ENCODE results near the gene FOSL2.

Gene FOSL2

DNA sequence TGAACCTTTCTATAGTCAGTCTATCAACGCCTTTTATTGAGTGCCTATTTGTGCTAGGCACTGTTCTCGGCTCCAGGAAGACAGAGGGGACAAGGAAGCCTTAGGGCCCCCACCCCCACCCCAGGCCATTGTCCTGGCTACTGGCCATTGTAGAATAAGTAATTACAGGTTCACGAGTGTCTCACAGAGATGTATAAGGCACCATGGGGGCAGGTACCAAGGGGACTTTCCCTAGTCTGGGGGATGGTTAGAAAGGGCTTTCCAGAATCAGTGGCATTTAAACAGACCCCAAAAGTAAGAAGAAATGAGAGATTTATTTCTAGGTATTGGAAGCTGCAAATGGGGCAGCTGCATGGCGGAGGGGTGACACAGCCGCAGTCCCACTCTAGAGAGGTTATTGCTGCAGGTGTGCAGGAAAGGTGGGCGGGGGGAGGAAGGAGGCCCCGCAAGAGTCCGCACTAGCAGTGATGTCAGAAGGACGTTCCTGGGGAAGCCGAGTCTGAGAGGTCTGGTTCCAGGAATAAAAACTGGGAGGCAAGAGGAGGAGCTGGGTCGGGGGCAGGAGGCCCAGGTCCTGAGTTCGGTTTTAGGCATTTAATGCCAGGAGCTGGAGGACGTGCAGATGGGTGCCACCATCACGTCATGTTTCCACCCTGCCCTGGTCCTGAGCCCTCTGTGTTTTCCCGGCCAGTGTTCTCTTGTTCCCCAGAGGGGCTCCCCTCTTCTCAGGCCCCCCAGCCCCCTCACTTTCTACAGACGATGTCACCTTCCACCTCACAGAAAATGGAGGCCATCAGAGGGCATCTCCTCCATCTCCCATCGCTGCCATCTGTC is 30.5 kb downstream of the FOSL2 start:
- no peak for DNase-seq (ENCODE audit: low spot score)

DNA sequence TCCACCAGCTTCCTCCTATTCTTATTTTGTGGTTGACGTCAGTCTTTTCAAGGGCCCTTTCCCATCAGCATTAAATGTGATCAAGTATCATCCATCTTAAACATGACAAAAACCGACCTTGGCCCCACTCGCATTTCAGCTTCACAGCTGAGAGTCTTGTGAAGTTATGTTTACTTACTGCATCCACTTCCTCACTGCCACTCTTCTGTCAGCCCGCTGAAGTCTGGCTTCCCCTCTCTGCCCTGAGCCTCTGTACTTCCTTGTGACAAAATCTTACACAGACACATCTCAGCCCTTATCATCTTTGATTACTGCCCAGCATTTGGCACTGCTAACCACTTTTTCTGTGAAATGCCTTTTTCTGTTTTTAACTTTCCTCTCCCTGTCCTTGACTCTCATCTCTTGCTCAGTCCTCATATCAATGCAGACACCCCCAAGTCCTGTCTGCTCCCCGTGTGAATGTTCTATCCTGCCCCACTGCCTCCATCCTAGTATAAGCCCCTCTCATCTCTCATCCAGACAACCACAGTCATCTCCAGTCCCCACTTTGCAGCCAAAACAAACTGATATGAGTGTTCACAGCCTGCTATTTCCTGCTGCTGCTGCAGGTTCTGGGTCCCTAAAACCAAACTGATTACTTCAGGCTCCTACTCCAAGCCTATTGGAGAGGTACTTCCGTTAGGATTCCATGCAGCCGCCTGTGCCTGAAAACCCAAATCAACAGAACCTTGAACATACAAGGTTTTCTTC is 31.4 kb downstream of the FOSL2 start:
- no peak for DNase-seq (ENCODE audit: low spot score)
- TF ChIP-seq, protein P1, sequence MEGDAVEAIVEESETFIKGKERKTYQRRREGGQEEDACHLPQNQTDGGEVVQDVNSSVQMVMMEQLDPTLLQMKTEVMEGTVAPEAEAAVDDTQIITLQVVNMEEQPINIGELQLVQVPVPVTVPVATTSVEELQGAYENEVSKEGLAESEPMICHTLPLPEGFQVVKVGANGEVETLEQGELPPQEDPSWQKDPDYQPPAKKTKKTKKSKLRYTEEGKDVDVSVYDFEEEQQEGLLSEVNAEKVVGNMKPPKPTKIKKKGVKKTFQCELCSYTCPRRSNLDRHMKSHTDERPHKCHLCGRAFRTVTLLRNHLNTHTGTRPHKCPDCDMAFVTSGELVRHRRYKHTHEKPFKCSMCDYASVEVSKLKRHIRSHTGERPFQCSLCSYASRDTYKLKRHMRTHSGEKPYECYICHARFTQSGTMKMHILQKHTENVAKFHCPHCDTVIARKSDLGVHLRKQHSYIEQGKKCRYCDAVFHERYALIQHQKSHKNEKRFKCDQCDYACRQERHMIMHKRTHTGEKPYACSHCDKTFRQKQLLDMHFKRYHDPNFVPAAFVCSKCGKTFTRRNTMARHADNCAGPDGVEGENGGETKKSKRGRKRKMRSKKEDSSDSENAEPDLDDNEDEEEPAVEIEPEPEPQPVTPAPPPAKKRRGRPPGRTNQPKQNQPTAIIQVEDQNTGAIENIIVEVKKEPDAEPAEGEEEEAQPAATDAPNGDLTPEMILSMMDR (IDR thresholded peaks at IDR 0.05; ENCODE audit: borderline replicate concordance, control extremely low read depth, extremely low read depth, insufficient read depth, missing control alignments), result no peak
- in situ Hi-C loops (cut with MboI; ENCODE audit: low sequenced_read_pairs, unreplicated experiment), result no loop called here

More for the DNA sequence above, 30.5 kb downstream of the FOSL2 start:
- in situ Hi-C loops (cut with MboI; ENCODE audit: low sequenced_read_pairs, unreplicated experiment), result no loop called here
- TF ChIP-seq, protein P1 (IDR thresholded peaks at IDR 0.05; ENCODE audit: borderline replicate concordance, control extremely low read depth, extremely low read depth, insufficient read depth, missing control alignments), result no peak

DNA sequence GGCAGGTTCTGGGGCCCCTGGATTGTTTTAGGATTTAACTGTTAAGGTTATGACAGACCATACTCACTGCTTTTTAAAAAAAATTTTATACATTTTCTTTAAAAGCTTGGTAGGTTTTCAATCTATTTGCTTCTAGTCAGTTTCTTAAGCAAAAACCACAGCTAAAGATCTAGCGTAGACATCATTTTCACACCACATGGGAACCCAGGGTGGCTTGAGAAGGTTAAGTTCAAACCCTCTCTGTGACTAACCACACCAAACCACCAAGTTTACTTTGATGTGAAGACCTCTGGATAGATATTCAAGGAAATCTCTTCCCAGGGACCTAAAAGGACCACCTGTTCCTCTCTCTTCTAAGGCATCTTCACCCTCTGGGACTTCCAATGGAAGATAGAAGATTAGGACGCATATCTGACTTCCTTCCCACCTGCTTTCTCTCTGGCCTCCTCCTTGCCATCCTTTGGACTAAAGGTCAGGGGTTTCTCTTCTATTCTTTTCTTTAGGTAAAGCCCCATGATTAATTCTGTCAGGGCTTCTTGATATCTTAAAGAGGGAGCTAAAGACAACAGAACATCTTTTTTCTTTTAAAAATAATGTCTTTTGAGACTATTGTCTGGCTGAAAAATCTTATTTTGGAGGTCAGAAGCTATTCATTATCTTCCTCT is 32.3 kb downstream of the FOSL2 start:
- DNase-seq (ENCODE audit: low spot score), result no peak
- in situ Hi-C loops (cut with MboI; ENCODE audit: low sequenced_read_pairs, unreplicated experiment), result no loop called here
- TF ChIP-seq, protein P1 (IDR thresholded peaks at IDR 0.05; ENCODE audit: borderline replicate concordance, control extremely low read depth, extremely low read depth, insufficient read depth, missing control alignments), result no peak

DNA sequence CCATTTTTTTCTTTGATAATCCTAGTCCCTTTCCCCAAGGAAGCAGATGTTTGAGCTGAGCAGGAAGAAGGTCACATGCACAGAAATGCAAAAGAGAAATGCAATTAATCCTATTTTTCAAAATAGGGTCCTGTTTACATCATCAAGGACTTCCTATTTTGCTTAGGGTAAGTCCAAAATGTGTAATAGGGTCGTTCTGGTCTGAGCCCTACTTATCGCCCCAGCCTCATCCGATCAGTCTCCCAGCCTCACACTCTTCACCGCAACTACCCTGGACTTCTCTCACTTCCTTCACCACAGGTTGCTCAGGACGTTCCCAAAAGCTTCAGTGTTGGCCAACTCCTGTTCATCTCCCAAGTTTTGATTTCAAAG is 32.8 kb downstream of the FOSL2 start:
- TF ChIP-seq, protein P1 (IDR thresholded peaks at IDR 0.05; ENCODE audit: borderline replicate concordance, control extremely low read depth, extremely low read depth, insufficient read depth, missing control alignments), result no peak
- in situ Hi-C loops (cut with MboI; ENCODE audit: low sequenced_read_pairs, unreplicated experiment), result no loop called here
- DNase-seq (ENCODE audit: low spot score), result no peak

DNA sequence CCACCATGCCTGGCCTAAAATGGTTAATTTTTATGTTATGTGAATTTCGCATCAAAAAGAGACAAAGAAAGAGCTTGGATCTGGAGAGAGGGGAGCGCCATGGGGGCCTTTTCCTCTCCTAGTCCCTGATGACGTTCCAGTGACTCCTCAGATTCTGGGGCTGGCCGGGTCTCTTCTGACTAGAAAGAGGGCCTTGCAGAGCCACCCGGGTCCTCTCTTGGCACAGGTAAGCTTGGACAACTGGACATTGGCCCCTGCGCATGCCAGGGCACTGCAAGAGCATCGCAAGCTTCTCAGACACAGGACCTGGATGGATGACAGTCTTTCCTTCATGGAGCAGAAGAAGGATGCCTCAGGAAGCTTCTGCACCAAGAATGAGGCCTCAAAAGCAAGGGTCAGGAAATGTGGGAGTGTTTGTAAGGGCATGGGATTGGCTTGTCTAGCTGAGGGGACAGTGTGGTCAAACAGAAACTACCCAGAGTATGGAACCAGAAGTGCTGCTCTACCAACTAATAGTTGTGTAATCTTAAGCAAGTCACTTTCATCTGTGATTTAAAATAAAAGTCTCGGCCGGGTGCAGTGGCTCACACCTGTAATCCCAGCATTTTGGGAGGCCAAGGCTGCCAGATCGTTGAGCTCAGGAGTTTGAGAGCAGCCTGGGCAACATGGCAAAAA is 35.2 kb downstream of the FOSL2 start:
- DNase-seq (ENCODE audit: low spot score), result no peak
- TF ChIP-seq, protein P1 (IDR thresholded peaks at IDR 0.05; ENCODE audit: borderline replicate concordance, control extremely low read depth, extremely low read depth, insufficient read depth, missing control alignments), result no peak
- in situ Hi-C loops (cut with MboI; ENCODE audit: low sequenced_read_pairs, unreplicated experiment), result no loop called here

DNA sequence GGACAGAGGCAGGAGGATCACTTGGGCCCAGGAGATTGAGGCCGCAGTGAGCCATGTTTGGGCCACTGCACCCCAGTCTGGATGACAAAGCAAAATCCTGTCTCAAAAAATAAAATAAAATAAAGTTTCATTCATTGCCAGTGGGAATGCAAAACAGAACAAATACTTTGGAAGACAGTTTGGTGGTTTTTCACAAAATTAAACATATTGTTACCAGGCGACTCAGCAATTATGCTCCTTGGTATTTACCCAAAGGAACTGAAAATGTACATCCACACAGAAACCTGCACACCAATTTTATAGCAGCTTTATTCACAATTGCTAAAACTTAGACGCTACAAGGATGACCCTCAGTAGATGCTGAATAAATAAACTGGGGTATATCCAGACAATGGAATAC is 35.8 kb downstream of the FOSL2 start:
- in situ Hi-C loops (cut with MboI; ENCODE audit: low sequenced_read_pairs, unreplicated experiment), result no loop called here
- TF ChIP-seq, protein P1 (IDR thresholded peaks at IDR 0.05; ENCODE audit: borderline replicate concordance, control extremely low read depth, extremely low read depth, insufficient read depth, missing control alignments), result no peak
- DNase-seq (ENCODE audit: low spot score), result no peak

Data from GM13976 (cell line).